SU-DHL-6 (cell line): Measurements from ENCODE around the gene AADACL4.
"Not testable (repeated sequence)": the region's sequence is repeated elsewhere in the genome, so short reads cannot be mapped to it uniquely, and the experiment has no call there.

Experiments used
- H2AFZ ChIP-seq: fragments of 200-600 bp; sonication (generic); 2 replicates; pipeline ENCODE4 v1.6.1; 2014; ENCODE audit warnings: low read depth, mild to moderate bottlenecking, moderate library complexity, mixed read lengths, antibody characterized with exemption, low read length; ENCODE audit not compliant: severe bottlenecking
- H3F3A ChIP-seq: fragments of 200-600 bp; shearing (Covaris generic); 2 replicates; pipeline ENCODE4 v1.6.0; 2016; ENCODE audit warnings: antibody characterized with exemption, mild to moderate bottlenecking; ENCODE audit not compliant: insufficient read depth
- H3K27ac ChIP-seq: fragments of 200-600 bp; sonication (generic); 2 replicates; pipeline ENCODE4 v1.5.1; 2016; ENCODE audit warnings: low read depth, mild to moderate bottlenecking, low read length, moderate library complexity, mixed read lengths
- H3K27me3 ChIP-seq: fragments of 200-600 bp; sonication (generic), shearing (Covaris generic); 2 replicates; pipeline ENCODE4 v1.6.0; 2014; ENCODE audit warnings: mild to moderate bottlenecking, low read length
- H3K36me3 ChIP-seq: fragments of 200-600 bp; sonication (generic); 2 replicates; pipeline ENCODE4 v1.6.1; 2014; ENCODE audit warnings: mild to moderate bottlenecking, low read length, mixed read lengths
- H3K4me2 ChIP-seq: fragments of 300-600, 200-600 bp; shearing (Covaris generic), sonication (generic); 2 replicates; pipeline ENCODE4 v1.6.0; 2014; ENCODE audit warnings: low read length, low read depth, mild to moderate bottlenecking; ENCODE audit not compliant: poor library complexity, severe bottlenecking
- H3K4me3 ChIP-seq: fragments of 200-600 bp; sonication (generic); 2 replicates; pipeline ENCODE4 v1.5.1; 2014; ENCODE audit warnings: antibody characterized with exemption, low read length, mild to moderate bottlenecking, mixed read lengths; ENCODE audit not compliant: insufficient read depth, poor library complexity, severe bottlenecking
- H3K79me2 ChIP-seq: fragments of 200-600 bp; sonication (generic); 2 replicates; pipeline ENCODE4 v1.6.1; 2014; ENCODE audit warnings: mild to moderate bottlenecking, low read length, moderate library complexity; ENCODE audit not compliant: insufficient read depth
- H3K9ac ChIP-seq: fragments of 200-600 bp; sonication (generic); 2 replicates; pipeline ENCODE4 v1.7.0; 2014; ENCODE audit warnings: mild to moderate bottlenecking, low read length
- H3K9me2 ChIP-seq: fragments of 200-600 bp; sonication (generic); replicated peaks from 2 replicates; pipeline ENCODE4 v1.6.1; 2014; ENCODE audit warnings: low read length; ENCODE audit not compliant: insufficient read depth
- H3K9me3 ChIP-seq: fragments of 200-600 bp; sonication (generic); 2 replicates; pipeline ENCODE4 v1.6.1; 2014; ENCODE audit warnings: low read length, mixed read lengths; ENCODE audit not compliant: insufficient read depth
- H4K20me1 ChIP-seq: fragments of 200-600 bp; sonication (generic); 2 replicates; pipeline ENCODE4 v1.6.1; 2014; ENCODE audit warnings: low read depth, mild to moderate bottlenecking, antibody characterized with exemption, low read length, moderate library complexity, mixed read lengths
- EZH2phosphoT487 ChIP-seq: fragments of 200-600 bp; sonication (generic), shearing (Covaris generic); conservative IDR thresholded peaks from 2 replicates; pipeline ENCODE4 v1.6.1; 2018; ENCODE audit warnings: mild to moderate bottlenecking, antibody characterized with exemption, low read length, moderate library complexity, mixed read lengths
- TF ChIP-seq, protein P1 (sequence below): fragments of 200-600 bp; sonication (generic); IDR thresholded peaks from one replicate; pipeline ENCODE4 v1.5.1; 2017; ENCODE audit warnings: antibody characterized with exemption, mild to moderate bottlenecking, low read length, moderate library complexity; ENCODE audit not compliant: insufficient read depth, poor library complexity, severe bottlenecking

Gene AADACL4

DNA sequence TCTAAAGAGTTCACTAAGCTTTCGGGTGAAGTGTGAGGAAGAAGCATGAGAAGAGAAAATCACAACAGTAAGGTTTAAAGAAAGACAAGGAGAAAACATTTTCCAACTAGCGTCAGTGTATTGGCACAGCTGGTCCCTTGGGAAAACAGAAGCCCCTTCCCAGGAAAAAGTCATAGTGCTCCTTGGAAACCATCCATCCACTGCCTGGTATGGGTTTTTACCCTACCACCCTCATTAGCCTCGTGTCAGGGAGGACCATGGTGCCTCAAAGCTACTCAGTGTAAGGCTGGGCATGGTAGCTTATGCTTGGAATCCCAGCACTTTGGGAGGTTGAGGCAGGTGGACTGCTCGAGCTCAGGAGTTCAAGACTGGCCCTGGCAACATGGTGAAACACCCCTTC lies 12.7 kb downstream of the AADACL4 start:
- no peaks in the 10 kb centered on the region for H4K20me1 ChIP-seq
- H3K27me3 ChIP-seq: no peaks in the 10 kb centered on the region
- H3K4me3 ChIP-seq: no peak overlapping the region
- no peaks in the 10 kb centered on the region for H3F3A ChIP-seq
- H2AFZ ChIP-seq: no peak overlapping the region
- H3K9me2 ChIP-seq: no peaks in the 10 kb centered on the region
- H3K79me2 ChIP-seq: no peaks in the 10 kb centered on the region
- H3K27ac ChIP-seq: no peak overlapping the region
- H3K9ac ChIP-seq: no peak overlapping the region
- no peaks in the 10 kb centered on the region for H3K9me3 ChIP-seq
- TF ChIP-seq, protein P1, sequence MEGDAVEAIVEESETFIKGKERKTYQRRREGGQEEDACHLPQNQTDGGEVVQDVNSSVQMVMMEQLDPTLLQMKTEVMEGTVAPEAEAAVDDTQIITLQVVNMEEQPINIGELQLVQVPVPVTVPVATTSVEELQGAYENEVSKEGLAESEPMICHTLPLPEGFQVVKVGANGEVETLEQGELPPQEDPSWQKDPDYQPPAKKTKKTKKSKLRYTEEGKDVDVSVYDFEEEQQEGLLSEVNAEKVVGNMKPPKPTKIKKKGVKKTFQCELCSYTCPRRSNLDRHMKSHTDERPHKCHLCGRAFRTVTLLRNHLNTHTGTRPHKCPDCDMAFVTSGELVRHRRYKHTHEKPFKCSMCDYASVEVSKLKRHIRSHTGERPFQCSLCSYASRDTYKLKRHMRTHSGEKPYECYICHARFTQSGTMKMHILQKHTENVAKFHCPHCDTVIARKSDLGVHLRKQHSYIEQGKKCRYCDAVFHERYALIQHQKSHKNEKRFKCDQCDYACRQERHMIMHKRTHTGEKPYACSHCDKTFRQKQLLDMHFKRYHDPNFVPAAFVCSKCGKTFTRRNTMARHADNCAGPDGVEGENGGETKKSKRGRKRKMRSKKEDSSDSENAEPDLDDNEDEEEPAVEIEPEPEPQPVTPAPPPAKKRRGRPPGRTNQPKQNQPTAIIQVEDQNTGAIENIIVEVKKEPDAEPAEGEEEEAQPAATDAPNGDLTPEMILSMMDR: no peak
- TF ChIP-seq EZH2phosphoT487: no peak
- no peaks in the 10 kb centered on the region for H3K36me3 ChIP-seq
- H3K4me2 ChIP-seq: no peak overlapping the region

DNA sequence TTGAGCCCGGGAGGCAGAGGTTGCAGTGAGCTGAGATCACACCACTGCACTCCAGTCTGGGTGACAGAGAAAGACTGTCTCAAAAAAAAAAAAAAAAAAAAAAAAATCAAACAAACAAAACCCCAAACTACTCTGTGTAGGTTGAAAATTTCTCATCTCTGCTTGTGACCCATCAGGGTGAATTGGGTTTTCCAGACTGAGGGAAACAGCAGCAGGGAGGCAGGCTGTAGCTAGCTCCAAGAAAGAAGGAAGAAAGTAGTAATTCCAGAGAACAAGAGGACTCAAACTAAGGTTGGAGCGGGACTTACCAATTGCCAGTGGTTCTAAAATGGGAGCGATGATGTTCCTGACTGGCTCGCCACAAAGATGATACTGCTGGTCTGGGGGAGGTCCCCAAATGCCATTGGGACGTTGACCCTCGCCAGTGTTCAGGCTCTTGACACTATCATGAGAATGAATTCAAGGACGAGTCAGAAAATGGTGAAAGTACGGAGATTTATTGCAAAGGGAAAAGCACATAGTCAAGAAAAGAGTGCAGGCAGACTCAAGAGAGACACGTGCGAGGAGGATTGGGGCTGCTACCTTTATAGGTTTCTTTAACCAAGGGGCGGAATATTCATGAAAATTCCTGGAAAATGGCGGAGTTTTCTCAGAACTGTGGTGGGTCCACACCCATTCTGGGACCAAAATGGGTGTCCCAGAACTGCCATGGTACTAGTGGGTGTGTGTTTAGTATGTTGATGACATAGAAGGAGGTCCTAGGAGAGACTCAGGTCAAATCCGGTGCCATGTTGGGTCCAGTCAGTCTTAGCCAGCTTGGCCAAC lies 13.4 kb downstream of the AADACL4 start:
- H3F3A ChIP-seq: no peaks in the 10 kb centered on the region
- no peaks in the 10 kb centered on the region for H3K9me3 ChIP-seq
- no peaks in the 10 kb centered on the region for H4K20me1 ChIP-seq
- H3K4me3 ChIP-seq: no peak overlapping the region
- H3K79me2 ChIP-seq: no peaks in the 10 kb centered on the region
- TF ChIP-seq EZH2phosphoT487: no peak
- TF ChIP-seq, protein P1: no peak
- H3K27me3 ChIP-seq: no peaks in the 10 kb centered on the region
- H2AFZ ChIP-seq: no peak overlapping the region
- no peak overlapping the region for H3K4me2 ChIP-seq
- H3K36me3 ChIP-seq: no peaks in the 10 kb centered on the region
- no peak overlapping the region for H3K9ac ChIP-seq
- H3K27ac ChIP-seq: no peak overlapping the region
- H3K9me2 ChIP-seq: no peaks in the 10 kb centered on the region

DNA sequence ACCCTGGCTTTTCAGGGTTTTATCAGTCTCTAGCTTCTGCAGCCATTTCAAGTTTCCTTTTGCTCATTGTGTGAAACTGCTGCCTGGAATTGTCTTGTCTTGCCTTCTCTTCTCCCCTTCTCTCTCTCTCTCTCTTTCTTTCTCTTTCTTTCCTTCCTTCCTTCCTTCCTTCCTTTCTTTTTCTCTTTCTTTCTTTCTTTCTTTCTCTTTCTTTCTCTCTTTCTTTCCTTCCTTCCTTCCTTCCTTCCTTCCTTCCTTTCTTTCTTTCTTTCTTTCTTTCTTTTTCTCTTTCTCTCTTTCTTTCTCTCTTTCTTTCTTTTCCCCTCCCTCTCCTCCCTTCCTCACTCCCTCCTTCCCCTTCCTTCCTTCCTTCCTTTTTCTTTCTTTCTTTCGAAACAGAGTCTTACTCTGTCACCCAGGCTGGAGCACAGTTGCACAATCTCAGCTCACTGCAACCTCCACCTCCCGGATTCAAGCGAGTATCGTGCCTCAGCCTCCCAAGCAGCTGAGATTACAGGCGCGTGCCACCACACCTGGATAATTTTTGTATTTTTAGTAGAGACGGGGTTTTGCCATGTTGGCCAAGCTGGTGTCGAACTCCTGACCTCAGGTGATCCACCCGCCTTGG lies 14.1 kb downstream of the AADACL4 start:
- H3K27me3 ChIP-seq, H3K9ac ChIP-seq, H3K27ac ChIP-seq, H3K4me3 ChIP-seq, H3K4me2 ChIP-seq, H4K20me1 ChIP-seq, H3K36me3 ChIP-seq, H3K79me2 ChIP-seq, H3K9me2 ChIP-seq, H3K9me3 ChIP-seq, H3F3A ChIP-seq, H2AFZ ChIP-seq: not testable (repeated sequence)
